GM12864 (cell line): Measurements from ENCODE around the gene TWSG1.

Experiments
- DNase-seq: peaks from one replicate; pipeline ENCODE4 v3.0.0-alpha.2; 2011; ENCODE audit warnings: low read depth
- H3K4me3 ChIP-seq: 2 replicates; pipeline ENCODE4 v1.5.1; 2011; ENCODE audit warnings: mild to moderate bottlenecking, low read depth, low read length, control low read depth
- CTCF ChIP-seq: IDR thresholded peaks from 2 replicates; pipeline ENCODE4 v1.5.1; 2011; ENCODE audit warnings: low read depth, mild to moderate bottlenecking, moderate library complexity, low read length, control low read depth, inconsistent platforms; ENCODE audit errors: missing control alignments

TWSG1 gene

GRCh38 chr18:9322744-9323143 is 11.8 kb upstream of the TWSG1 start:
- H3K4me3 ChIP-seq: no peak overlapping the region
- TF ChIP-seq CTCF: no peak
- DNase-seq: no peak

GRCh38 chr18:9323750-9324445 is 10.7 kb upstream of the TWSG1 start:
- no peak for TF ChIP-seq CTCF
- DNase-seq: no peak
- H3K4me3 ChIP-seq: no peak overlapping the region

GRCh38 chr18:9325716-9326115 is 8.9 kb upstream of the TWSG1 start:
- no peak overlapping the region for H3K4me3 ChIP-seq
- DNase-seq: no peak
- no peak for TF ChIP-seq CTCF

GRCh38 chr18:9328776-9329175 is 5.8 kb upstream of the TWSG1 start:
- no peak overlapping the region for H3K4me3 ChIP-seq
- no peak for DNase-seq
- TF ChIP-seq CTCF: no peak

GRCh38 chr18:9329471-9329870 is 5.1 kb upstream of the TWSG1 start:
- TF ChIP-seq CTCF: no peak
- no peak overlapping the region for H3K4me3 ChIP-seq
- DNase-seq: no peak

- H3K4me3 ChIP-seq: no peak overlapping the region
- DNase-seq: no peak
- TF ChIP-seq CTCF: no peak
Measured at GRCh38 chr18:9330419-9330818, 4.2 kb upstream of the TWSG1 start.
